Measurements from ENCODE around the gene GCC2. TPM values are rescaled to one million over a fixed set of nuclear protein-coding genes. Genes with fewer than 3 reads are reported as not detected.
"Not testable (repeated sequence)": the region's sequence is repeated elsewhere in the genome, so short reads cannot be mapped to it uniquely, and the experiment has no call there.

The GCC2 gene
- total and polyA plus RNA-seq, 9 of the 15 experiments (the other 6 are each of a cell fraction or from before 2014, with no cell fraction given): 11.4 to 35.7 (median 19.9) TPM

DNA sequence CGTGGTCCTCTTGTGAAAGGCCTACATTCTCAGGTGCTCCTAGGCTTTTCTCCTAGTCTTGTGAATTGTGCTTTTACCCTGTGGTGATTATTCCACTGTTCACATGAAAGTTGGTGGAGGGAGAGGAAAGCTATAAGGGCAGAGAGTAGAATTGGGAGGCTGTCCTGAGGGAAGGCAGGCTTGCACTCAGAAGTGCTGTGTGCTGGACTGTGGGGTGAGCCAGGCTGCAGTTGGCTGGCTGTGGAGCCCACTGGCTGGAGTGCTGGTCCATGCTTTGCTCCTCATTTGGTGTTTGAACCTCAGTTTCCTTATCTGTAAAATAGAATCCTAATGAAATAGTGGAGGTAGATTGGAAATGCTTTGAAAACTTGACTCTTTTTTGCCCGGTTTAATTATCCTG lies 106.6 kb downstream of the GCC2 start (continued):
- TF ChIP-seq STAT5B (CRISPR knock-in tag; IDR thresholded peaks at IDR 0.05) (no peak), NCOA6 (IDR thresholded peaks at IDR 0.05) (no peak), ZKSCAN3 (CRISPR knock-in tag; IDR thresholded peaks at IDR 0.05) (no peak)
- TF ChIP-seq, protein P1, sequence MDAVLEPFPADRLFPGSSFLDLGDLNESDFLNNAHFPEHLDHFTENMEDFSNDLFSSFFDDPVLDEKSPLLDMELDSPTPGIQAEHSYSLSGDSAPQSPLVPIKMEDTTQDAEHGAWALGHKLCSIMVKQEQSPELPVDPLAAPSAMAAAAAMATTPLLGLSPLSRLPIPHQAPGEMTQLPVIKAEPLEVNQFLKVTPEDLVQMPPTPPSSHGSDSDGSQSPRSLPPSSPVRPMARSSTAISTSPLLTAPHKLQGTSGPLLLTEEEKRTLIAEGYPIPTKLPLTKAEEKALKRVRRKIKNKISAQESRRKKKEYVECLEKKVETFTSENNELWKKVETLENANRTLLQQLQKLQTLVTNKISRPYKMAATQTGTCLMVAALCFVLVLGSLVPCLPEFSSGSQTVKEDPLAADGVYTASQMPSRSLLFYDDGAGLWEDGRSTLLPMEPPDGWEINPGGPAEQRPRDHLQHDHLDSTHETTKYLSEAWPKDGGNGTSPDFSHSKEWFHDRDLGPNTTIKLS (IDR thresholded peaks at IDR 0.05; ENCODE audit: borderline replicate concordance, low read depth): no peak

DNA sequence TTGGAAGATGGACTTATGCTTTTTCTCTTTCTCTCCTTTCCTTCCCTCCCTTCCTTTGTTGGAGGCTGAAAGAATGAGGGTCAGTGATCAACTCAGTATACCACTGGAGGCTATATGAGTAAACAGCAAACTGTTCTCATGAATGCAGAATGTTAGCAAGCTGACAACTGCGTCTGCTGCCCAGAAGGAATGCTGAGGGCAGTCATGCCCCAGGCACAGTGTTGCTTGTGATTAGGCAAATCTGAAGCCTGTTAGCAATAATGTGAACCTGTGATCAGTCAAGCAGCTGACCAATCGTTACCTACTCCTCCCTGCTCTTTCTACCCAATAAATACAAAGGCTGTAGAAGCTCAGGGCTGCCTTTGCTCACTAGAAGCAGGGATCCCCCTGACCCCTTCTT lies 107.6 kb downstream of the GCC2 start:
- H3K9me3 ChIP-seq (replicated peaks; ENCODE audit: control insufficient read depth, insufficient read depth, low read depth, low read length); H3K27ac ChIP-seq (ENCODE audit: extremely low read depth, low read depth, low read length); H3K36me3 ChIP-seq (ENCODE audit: control insufficient read depth, insufficient read depth, low read length); BruUV-seq (replicated peaks); H3K9me1 ChIP-seq (ENCODE audit: control insufficient read depth, insufficient read depth, low read length); H3K4me2 ChIP-seq (ENCODE audit: insufficient read depth, low read length); POLR2A ChIA-PET; CTCF ChIA-PET (ENCODE audit: low intra/inter-chr PET ratio); H4K20me1 ChIP-seq (replicated peaks; ENCODE audit: control insufficient read depth, insufficient read depth, low read length); intact Hi-C loops (cut with micrococcal nuclease); DNase-seq (ENCODE audit: extremely low read depth in 1 of 4, low spot score in 3 of 4); in situ Hi-C loops (cut with MboI); H2AFZ ChIP-seq (ENCODE audit: low read depth, low read length); FAIRE-seq; H3K4me3 ChIP-seq; H3K9ac ChIP-seq (ENCODE audit: insufficient read depth in 1 of 2, low read depth in 2 of 2, low read length in 2 of 2); H3K27me3 ChIP-seq (ENCODE audit: control insufficient read depth in 2 of 2, insufficient read depth in 2 of 2, low read length in 2 of 2); ATAC-seq: not testable (repeated sequence)
- H3K79me2 ChIP-seq (ENCODE audit: control insufficient read depth, insufficient read depth, low read length): peaks cover 75% of the 10 kb centered on the region
- H3K4me1 ChIP-seq (replicated peaks in 1 of 2; ENCODE audit: control insufficient read depth in 2 of 2, insufficient read depth in 2 of 2, low read length in 2 of 2): peaks cover 3 to 11% of the 10 kb centered on the region in 2 experiments; a peak in 2 of 5 replicates
- 55% methylated on average over 2 of the region's 2 CpGs for WGBS (ENCODE audit: insufficient coverage, low coverage, missing lambda C conversion rate)

Small RNA genes lying within 50 kb of the gene (small RNA-seq; reads per million reads assigned to genes)
- not detected for gene SMIM12P1

Other genes with a start within 250 kb of the GCC2 start
- gene SULT1C3, start 209.2 kb upstream of the GCC2 start, total RNA-seq (2014; rRNA removed): not detected in 2 replicates
- gene SULT1C3, start 209.2 kb upstream of the GCC2 start, total RNA-seq (2014; rRNA removed; fragmentation: Illumina TruSeq; extraction: Trizol): not detected in 2 replicates
- not detected in 2 replicates for gene SULT1C3, start 209.2 kb upstream of the GCC2 start, total RNA-seq (2015; rRNA removed; fragmentation: Illumina TruSeq; extraction: Trizol)
- gene SULT1C3, start 209.2 kb upstream of the GCC2 start, total RNA-seq (2021): not detected in 2 replicates
- not detected in 2 replicates for gene SULT1C3, start 209.2 kb upstream of the GCC2 start, polyA plus RNA-seq (2011; rRNA removed)
- not detected in 2 replicates for gene SULT1C3, start 209.2 kb upstream of the GCC2 start, polyA plus RNA-seq (2014; fragmentation: Illumina TruSeq; extraction: Trizol)
- not detected for gene SULT1C3, start 209.2 kb upstream of the GCC2 start, polyA plus RNA-seq (2014; fragmentation: Nextera tagmentation; extraction: Ambion mirVana)
- gene SULT1C3, start 209.2 kb upstream of the GCC2 start, polyA plus RNA-seq (2014; rRNA removed): not detected in 2 replicates
- gene SULT1C2, start 160.3 kb upstream of the GCC2 start, total RNA-seq (2014; rRNA removed): not detected in 2 replicates
- gene SULT1C2, start 160.3 kb upstream of the GCC2 start, total RNA-seq (2014; rRNA removed; fragmentation: Illumina TruSeq; extraction: Trizol): not detected in 2 replicates
- 0.15 and 0.22 TPM in 2 replicates for gene SULT1C2, start 160.3 kb upstream of the GCC2 start, total RNA-seq (2015; rRNA removed; fragmentation: Illumina TruSeq; extraction: Trizol)
- gene SULT1C2, start 160.3 kb upstream of the GCC2 start, total RNA-seq (2021): not detected in 2 replicates
- not detected in 2 replicates for gene SULT1C2, start 160.3 kb upstream of the GCC2 start, polyA plus RNA-seq (2011; rRNA removed)
- not detected in 2 replicates for gene SULT1C2, start 160.3 kb upstream of the GCC2 start, polyA plus RNA-seq (2014; fragmentation: Illumina TruSeq; extraction: Trizol)
- not detected for gene SULT1C2, start 160.3 kb upstream of the GCC2 start, polyA plus RNA-seq (2014; fragmentation: Nextera tagmentation; extraction: Ambion mirVana)
- gene SULT1C2, start 160.3 kb upstream of the GCC2 start, polyA plus RNA-seq (2014; rRNA removed): not detected in 2 replicates
- not detected in 2 replicates for gene SULT1C4, start 71.3 kb upstream of the GCC2 start, total RNA-seq (2014; rRNA removed)
- gene SULT1C4, start 71.3 kb upstream of the GCC2 start, total RNA-seq (2014; rRNA removed; fragmentation: Illumina TruSeq; extraction: Trizol): 0.10 TPM in 1 of 2 replicates, not detected in the other
- 0.14 TPM in 1 of 2 replicates, not detected in the other for gene SULT1C4, start 71.3 kb upstream of the GCC2 start, total RNA-seq (2015; rRNA removed; fragmentation: Illumina TruSeq; extraction: Trizol)
- not detected in 2 replicates for gene SULT1C4, start 71.3 kb upstream of the GCC2 start, total RNA-seq (2021)
- 0.07 TPM in 1 of 2 replicates, not detected in the other for gene SULT1C4, start 71.3 kb upstream of the GCC2 start, polyA plus RNA-seq (2011; rRNA removed)
- 0.06 TPM in 1 of 2 replicates, not detected in the other for gene SULT1C4, start 71.3 kb upstream of the GCC2 start, polyA plus RNA-seq (2014; fragmentation: Illumina TruSeq; extraction: Trizol)
- gene SULT1C4, start 71.3 kb upstream of the GCC2 start, polyA plus RNA-seq (2014; fragmentation: Nextera tagmentation; extraction: Ambion mirVana): under 1 TPM in 1 of 2 experiments, not detected in 1; 0.04 TPM
- 0.12 TPM in 1 of 2 replicates, not detected in the other for gene SULT1C4, start 71.3 kb upstream of the GCC2 start, polyA plus RNA-seq (2014; rRNA removed)
- gene LIMS1, start 85.3 kb downstream of the GCC2 start, total RNA-seq (2014; rRNA removed): 104 and 112 TPM in 2 replicates
- 77.7 and 84.8 TPM in 2 replicates for gene LIMS1, start 85.3 kb downstream of the GCC2 start, total RNA-seq (2014; rRNA removed; fragmentation: Illumina TruSeq; extraction: Trizol)
- gene LIMS1, start 85.3 kb downstream of the GCC2 start, total RNA-seq (2015; rRNA removed; fragmentation: Illumina TruSeq; extraction: Trizol): 53.2 and 57.7 TPM in 2 replicates
- 86.8 and 101 TPM in 2 replicates for gene LIMS1, start 85.3 kb downstream of the GCC2 start, total RNA-seq (2021)
- gene LIMS1, start 85.3 kb downstream of the GCC2 start, polyA plus RNA-seq (2011; rRNA removed): 94.6 and 134 TPM in 2 replicates
- 87.3 and 98.5 TPM in 2 replicates for gene LIMS1, start 85.3 kb downstream of the GCC2 start, polyA plus RNA-seq (2014; fragmentation: Illumina TruSeq; extraction: Trizol)
- gene LIMS1, start 85.3 kb downstream of the GCC2 start, polyA plus RNA-seq (2014; fragmentation: Nextera tagmentation; extraction: Ambion mirVana): 10 to 100 TPM; 52.8 to 81.0 TPM
- gene LIMS1, start 85.3 kb downstream of the GCC2 start, polyA plus RNA-seq (2014; rRNA removed): 59.6 and 66.6 TPM in 2 replicates